ENCODE results near the gene ABCC4.
"Not testable (repeated sequence)": the region's sequence is repeated elsewhere in the genome, so short reads cannot be mapped to it uniquely, and the experiment has no call there.

- not testable (repeated sequence) for TF ChIP-seq CTCF, POLR2A, POLR2AphosphoS5, EP300 (IDR thresholded peaks at IDR 0.05)
These were observed 134.2 kb downstream of the ABCC4 start for GRCh38 chr13:95167003-95167402.
